OCI-LY3 (cell line): ENCODE data around the gene SCUBE1.

Source experiments
- H2AFZ ChIP-seq: fragments of 200-600, 300-600 bp; shearing (Covaris generic); 2 replicates; pipeline ENCODE4 v1.6.0; 2014; ENCODE audit warnings: antibody characterized with exemption, low read depth, low read length
- H3K27ac ChIP-seq: fragments of 200-600, 300-600 bp; sonication (generic); 2 replicates; pipeline ENCODE4 v1.5.1; 2014; ENCODE audit warnings: mild to moderate bottlenecking, low read length, moderate library complexity, mixed read lengths
- H3K27me3 ChIP-seq: fragments of 200-600, 300-600 bp; sonication (generic); 2 replicates; pipeline ENCODE4 v1.6.1; 2014; ENCODE audit warnings: low read depth, low read length, mixed read lengths
- H3K36me3 ChIP-seq: fragments of 200-600, 300-600 bp; sonication (generic); replicated peaks from 2 replicates; pipeline ENCODE3; 2014; ENCODE audit warnings: low read depth, low read length, mixed read lengths
- H3K4me1 ChIP-seq: fragments of 300-600, 200-600 bp; sonication (generic); 2 replicates; pipeline ENCODE4 v1.6.1; 2014; ENCODE audit warnings: low read length, mixed read lengths
- H3K4me2 ChIP-seq: fragments of 200-600, 300-600 bp; sonication (generic); 2 replicates; pipeline ENCODE4 v1.6.1; 2014; ENCODE audit warnings: low read length, mixed read lengths
- H3K4me3 ChIP-seq: fragments of 300-600, 200-600 bp; sonication (generic); 2 replicates; pipeline ENCODE4 v1.5.1; 2014; ENCODE audit warnings: antibody characterized with exemption, mild to moderate bottlenecking, low read length, moderate library complexity
- H3K79me2 ChIP-seq: fragments of 300-600, 200-600 bp; shearing (Covaris generic); 2 replicates; pipeline ENCODE4 v1.6.1; 2014; ENCODE audit warnings: mild to moderate bottlenecking, low read length, mixed read lengths
- H3K9ac ChIP-seq: fragments of 300-600, 200-600 bp; shearing (Covaris generic); 2 replicates; pipeline ENCODE4 v1.6.0; 2014; ENCODE audit warnings: mild to moderate bottlenecking, low read length, moderate library complexity
- H3K9me3 ChIP-seq: fragments of 200-600, 300-600 bp; shearing (Covaris generic); 2 replicates; pipeline ENCODE4 v1.6.1; 2014; ENCODE audit warnings: low read length, mixed read lengths; ENCODE audit not compliant: insufficient read depth
- H4K20me1 ChIP-seq: fragments of 200-600, 300-600 bp; sonication (generic); 2 replicates; pipeline ENCODE4 v1.6.1; 2016; ENCODE audit warnings: low read length, mixed read lengths; ENCODE audit not compliant: insufficient read depth
- EZH2phosphoT487 ChIP-seq: fragments of 200-600 bp; shearing (Covaris generic); IDR thresholded peaks from 2 replicates; pipeline ENCODE4 v1.6.1; 2018; ENCODE audit warnings: antibody characterized with exemption, mixed run types, low read depth
- TF ChIP-seq, protein P1 (sequence below): fragments of 200-600, 300-600 bp; sonication (generic); IDR thresholded peaks from 2 replicates; pipeline ENCODE4 v1.5.1; 2014; ENCODE audit warnings: antibody characterized with exemption, low read length, low read depth

Gene SCUBE1

GRCh38 chr22:43211941-43212433, 131.2 kb downstream of the SCUBE1 start:
- no peaks in the 10 kb centered on the region for H3K36me3 ChIP-seq
- H2AFZ ChIP-seq = no peak overlapping the region
- H3K79me2 ChIP-seq = no peaks in the 10 kb centered on the region
- TF ChIP-seq EZH2phosphoT487 = no peak
- TF ChIP-seq, protein P1, sequence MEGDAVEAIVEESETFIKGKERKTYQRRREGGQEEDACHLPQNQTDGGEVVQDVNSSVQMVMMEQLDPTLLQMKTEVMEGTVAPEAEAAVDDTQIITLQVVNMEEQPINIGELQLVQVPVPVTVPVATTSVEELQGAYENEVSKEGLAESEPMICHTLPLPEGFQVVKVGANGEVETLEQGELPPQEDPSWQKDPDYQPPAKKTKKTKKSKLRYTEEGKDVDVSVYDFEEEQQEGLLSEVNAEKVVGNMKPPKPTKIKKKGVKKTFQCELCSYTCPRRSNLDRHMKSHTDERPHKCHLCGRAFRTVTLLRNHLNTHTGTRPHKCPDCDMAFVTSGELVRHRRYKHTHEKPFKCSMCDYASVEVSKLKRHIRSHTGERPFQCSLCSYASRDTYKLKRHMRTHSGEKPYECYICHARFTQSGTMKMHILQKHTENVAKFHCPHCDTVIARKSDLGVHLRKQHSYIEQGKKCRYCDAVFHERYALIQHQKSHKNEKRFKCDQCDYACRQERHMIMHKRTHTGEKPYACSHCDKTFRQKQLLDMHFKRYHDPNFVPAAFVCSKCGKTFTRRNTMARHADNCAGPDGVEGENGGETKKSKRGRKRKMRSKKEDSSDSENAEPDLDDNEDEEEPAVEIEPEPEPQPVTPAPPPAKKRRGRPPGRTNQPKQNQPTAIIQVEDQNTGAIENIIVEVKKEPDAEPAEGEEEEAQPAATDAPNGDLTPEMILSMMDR = no peak
- no peak overlapping the region for H3K4me2 ChIP-seq
- no peaks in the 10 kb centered on the region for H3K4me1 ChIP-seq
- no peak overlapping the region for H3K9ac ChIP-seq
- no peaks in the 10 kb centered on the region for H3K9me3 ChIP-seq
- no peak overlapping the region for H3K4me3 ChIP-seq
- H3K27ac ChIP-seq = no peak overlapping the region
- H3K27me3 ChIP-seq = peaks cover 4% of the 10 kb centered on the region
- 0 out of 2 replicates have a peak, but pooled peaks cover 2% of the 10 kb centered on the region for H4K20me1 ChIP-seq

- H3K9me3 ChIP-seq = no peaks in the 10 kb centered on the region
- no peak overlapping the region for H3K4me3 ChIP-seq
- no peak overlapping the region for H3K9ac ChIP-seq
- no peaks in the 10 kb centered on the region for H3K4me1 ChIP-seq
- no peak overlapping the region for H3K27ac ChIP-seq
- 0 out of 2 replicates have a peak, but pooled peaks cover 2% of the 10 kb centered on the region for H4K20me1 ChIP-seq
- no peaks in the 10 kb centered on the region for H3K36me3 ChIP-seq
- TF ChIP-seq, protein P1 = no peak
- no peak for TF ChIP-seq EZH2phosphoT487
- H3K27me3 ChIP-seq = peaks cover 4% of the 10 kb centered on the region
- no peak overlapping the region for H2AFZ ChIP-seq
- no peak overlapping the region for H3K4me2 ChIP-seq
- H3K79me2 ChIP-seq = no peaks in the 10 kb centered on the region
Observed at GRCh38 chr22:43210631-43211515, 132.3 kb downstream of the SCUBE1 start.

- Histone ChIP-seq H3K4me2 (no peak overlapping the region), H3K9ac (no peak overlapping the region), H3K36me3 (no peaks in the 10 kb centered on the region), H3K9me3 (no peaks in the 10 kb centered on the region), H2AFZ (no peak overlapping the region), H3K79me2 (no peaks in the 10 kb centered on the region), H3K27me3 (peaks cover 4% of the 10 kb centered on the region), H3K4me3 (no peak overlapping the region), H3K27ac (no peak overlapping the region), H3K4me1 (no peaks in the 10 kb centered on the region), H4K20me1 (0 out of 2 replicates have a peak, but pooled peaks cover 2% of the 10 kb centered on the region)
- TF ChIP-seq EZH2phosphoT487 = no peak
- TF ChIP-seq, protein P1 = no peak
Observed at GRCh38 chr22:43209971-43210370, 133.2 kb downstream of the SCUBE1 start.

- Histone ChIP-seq H3K4me2 (no peak overlapping the region), H3K4me3 (no peak overlapping the region), H2AFZ (no peak overlapping the region), H4K20me1 (0 out of 2 replicates have a peak, but pooled peaks cover 2% of the 10 kb centered on the region), H3K27me3 (peaks cover 4% of the 10 kb centered on the region), H3K9me3 (no peaks in the 10 kb centered on the region), H3K4me1 (no peaks in the 10 kb centered on the region), H3K27ac (no peak overlapping the region), H3K9ac (no peak overlapping the region), H3K36me3 (no peaks in the 10 kb centered on the region), H3K79me2 (no peaks in the 10 kb centered on the region)
- no peak for TF ChIP-seq EZH2phosphoT487
- TF ChIP-seq, protein P1 = no peak
Observed at GRCh38 chr22:43209523-43209890, 133.7 kb downstream of the SCUBE1 start.
